B cell (primary cell): Measurements from ENCODE around the gene PGLYRP2. TPM values are rescaled to one million over a fixed set of nuclear protein-coding genes. Genes with fewer than 3 reads are reported as not detected.

Source experiments
- ATAC-seq: fragments of 200-7000 bp; cut with Tn5 transposase; one replicate; pipeline ENCODE4 v1.10.0; 2021; ENCODE audit warnings: low read depth, mild to moderate bottlenecking, moderate number of reproducible peaks, moderate library complexity
- CTCF ChIA-PET: fragments of 350-600 bp; sonication (Branson Sonifier 250); formaldehyde crosslinking; loops from one replicate; lab custom pipeline; 2021; ENCODE audit warnings: antibody characterized with exemption, inconsistent platforms; lab: Charles Lee
- POLR2A ChIA-PET: fragments of 350-600 bp; sonication (Branson Sonifier 250); formaldehyde crosslinking; loops from one replicate; lab custom pipeline; 2021; ENCODE audit warnings: antibody characterized with exemption; lab: Charles Lee
- DNase-seq: peaks from one replicate; pipeline ENCODE4 v3.0.0; 2013
- H2AFZ ChIP-seq: 2 replicates; pipeline ENCODE4 v1.6.1; 2012; ENCODE audit warnings: mild to moderate bottlenecking, low read depth, low read length; ENCODE audit not compliant: insufficient read depth, poor library complexity, severe bottlenecking
- H3K27ac ChIP-seq, 2 donors: 1 replicate in 1 of 2; 2 replicates in 1 of 2; pipeline ENCODE4 v1.5.1; 2012 to 2013; ENCODE audit warnings: low read length in 2 of 2, mild to moderate bottlenecking in 2 of 2, moderate library complexity in 1 of 2
- H3K27me3 ChIP-seq, 4 experiments: fragments of 200-600 bp in 1 of 4; sonication (generic) in 1 of 4; replicated peaks in 1 of 4; 1 replicate in 2 of 4; 2 replicates in 2 of 4; pipeline versions ENCODE4 v1.6.1 to v1.7.0; 2013 to 2016; ENCODE audit warnings: low read length in 3 of 4, mild to moderate bottlenecking in 2 of 4, mixed read lengths in 1 of 4, moderate library complexity in 1 of 4; ENCODE audit not compliant: insufficient read depth in 4 of 4, control insufficient read depth in 3 of 4; ENCODE audit errors: control extremely low read depth in 1 of 4
- H3K36me3 ChIP-seq, 2 experiments: replicated peaks in 1 of 2; 1 replicate in 1 of 2; 2 replicates in 1 of 2; pipeline versions ENCODE4 v1.6.1 to v1.7.1; 2013; ENCODE audit warnings: low read length in 1 of 2; ENCODE audit not compliant: insufficient read depth in 2 of 2, control insufficient read depth in 1 of 2; ENCODE audit errors: control extremely low read depth in 1 of 2, extremely low read depth in 1 of 2
- H3K4me1 ChIP-seq, 2 donors: fragments of 200-600 bp in 1 of 2; sonication (generic) in 1 of 2; 1 replicate in 1 of 2; 2 replicates in 1 of 2; pipeline versions ENCODE4 v1.5.1 to v1.6.1; 2013 to 2017; ENCODE audit warnings: low read length in 2 of 2; ENCODE audit not compliant: control insufficient read depth in 2 of 2, insufficient read depth in 2 of 2
- H3K4me2 ChIP-seq: replicated peaks from 2 replicates; pipeline ENCODE3; 2012; ENCODE audit warnings: mild to moderate bottlenecking, low read depth, low read length; ENCODE audit not compliant: poor library complexity, severe bottlenecking
- H3K4me3 ChIP-seq, 5 experiments: fragments of 200-600 bp in 1 of 5; sonication (generic) in 1 of 5; 1 replicate in 3 of 5; 2 replicates in 2 of 5; pipeline versions ENCODE4 v1.5.1 to v1.7.0; 2011 to 2016; ENCODE audit warnings: low read length in 4 of 5, mild to moderate bottlenecking in 4 of 5, low read depth in 2 of 5, control low read depth in 1 of 5, moderate library complexity in 1 of 5; ENCODE audit not compliant: insufficient read depth in 1 of 5; ENCODE audit errors: control extremely low read depth in 1 of 5, extremely low read depth in 1 of 5
- H3K79me2 ChIP-seq: fragments of 200-600 bp; sonication (generic); one replicate; pipeline ENCODE4 v1.6.0; 2016; ENCODE audit warnings: low read length; ENCODE audit not compliant: control insufficient read depth, insufficient read depth
- H3K9ac ChIP-seq: fragments of 200-600 bp; sonication (generic); 2 replicates; pipeline ENCODE4 v1.6.1; 2017; ENCODE audit warnings: mild to moderate bottlenecking, low read length, moderate library complexity
- H3K9me3 ChIP-seq, 3 donors: one replicate each; pipeline versions ENCODE4 v1.6.1 to v1.7.1; 2013; ENCODE audit warnings: low read length in 2 of 3; ENCODE audit not compliant: control insufficient read depth in 2 of 3, insufficient read depth in 1 of 3; ENCODE audit errors: control extremely low read depth in 1 of 3
- H4K20me1 ChIP-seq: 2 replicates; pipeline ENCODE4 v1.6.0; 2012; ENCODE audit warnings: mild to moderate bottlenecking, low read length; ENCODE audit not compliant: insufficient read depth, control insufficient read depth, poor library complexity, severe bottlenecking
- H3K27ac Mint-ChIP-seq: one replicate; pipeline ENCODE4 v1.8.0; 2021; ENCODE audit warnings: mixed read lengths
- H3K27me3 Mint-ChIP-seq: one replicate; pipeline ENCODE4 v1.8.0; 2021; ENCODE audit warnings: mixed read lengths
- H3K4me1 Mint-ChIP-seq: one replicate; pipeline ENCODE4 v1.8.0; 2021; ENCODE audit warnings: mixed read lengths
- H3K4me3 Mint-ChIP-seq: one replicate; pipeline ENCODE4 v1.8.0; 2021; ENCODE audit warnings: mixed read lengths
- H3K9me3 Mint-ChIP-seq: one replicate; pipeline ENCODE4 v1.8.0; 2022; ENCODE audit warnings: mixed read lengths; ENCODE audit not compliant: insufficient read depth
- EZH2 ChIP-seq: IDR thresholded peaks from 2 replicates; pipeline ENCODE4 v1.6.1; 2012; ENCODE audit warnings: borderline replicate concordance, low read depth, mild to moderate bottlenecking, moderate library complexity, low read length; ENCODE audit not compliant: insufficient read depth, poor library complexity, severe bottlenecking
- WGBS: methylation state at CpG from one replicate; pipeline ENCODE4 v1.1.5; 2013; ENCODE audit warnings: missing lambda C conversion rate; ENCODE audit not compliant: insufficient coverage; 5-methylcytosine and 5-hydroxymethylcytosine counted together
- intact Hi-C: fragments of 100-400 bp; cut with micrococcal nuclease; formaldehyde crosslinking; loops from one replicate; pipeline ENCODE4 v1.10.0; 2022
- polyA plus RNA-seq: library from polyadenylated mRNA; depleted of rRNA; stranded (reverse); fragments of >200 nt; gene quantifications from 2 replicates; pipeline ENCODE4 v1.2.3, GENCODE V29; 2012
- total RNA-seq, 2 donors: library from RNA; stranded (reverse); fragments of 120-200 nt in 1 of 2; gene quantifications; 1 replicate in 1 of 2; 2 replicates in 1 of 2; pipeline versions ENCODE4 v1.2.3 to v1.2.4, GENCODE V29; 2013 to 2022
- TF ChIP-seq, protein P1 (sequence below): fragments of 200-600 bp; IDR thresholded peaks from one replicate; pipeline ENCODE4 v1.8.0; 2022; ENCODE audit warnings: antibody characterized with exemption, mild to moderate bottlenecking

The PGLYRP2 gene
- total and polyA plus RNA-seq, 2 donors (not counting 1 experiment from before 2014, with no cell fraction given), result not detected

DNA sequence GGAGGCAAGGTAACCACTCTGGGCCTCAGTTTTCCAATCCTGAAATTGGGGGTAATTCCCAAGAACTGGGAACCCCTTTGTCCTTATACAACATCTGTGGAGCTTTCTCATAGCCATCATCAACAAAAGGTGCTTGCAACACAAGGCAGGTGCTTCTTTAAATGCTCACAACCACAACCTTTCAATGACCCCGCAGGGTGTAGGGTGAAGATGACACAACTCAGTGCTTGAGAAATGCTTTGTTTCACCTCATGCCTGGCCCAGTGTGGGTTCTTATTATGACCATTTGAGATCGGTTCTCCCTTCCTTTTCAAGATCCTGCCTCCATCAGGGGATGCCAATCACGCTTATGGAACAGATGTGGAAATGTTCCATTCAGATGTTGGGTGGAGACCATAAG is 38.0 kb downstream of the PGLYRP2 start:
- no peaks in the 10 kb centered on the region for H3K79me2 ChIP-seq
- H3K9ac ChIP-seq, result no peak overlapping the region
- WGBS, result no CpG with 5 or more reads among the region's 3 CpGs
- no peaks in the 10 kb centered on the region for H3K27me3 Mint-ChIP-seq
- no peak overlapping the region for H2AFZ ChIP-seq
- H3K36me3 ChIP-seq, result no peaks in the 10 kb centered on the region
- no peaks in the 10 kb centered on the region for H4K20me1 ChIP-seq
- H3K27me3 ChIP-seq, result no peaks in the 10 kb centered on the region
- H3K4me3 Mint-ChIP-seq, result no peak overlapping the region
- no peaks in the 10 kb centered on the region for H3K4me1 Mint-ChIP-seq
- no peaks in the 10 kb centered on the region for H3K9me3 ChIP-seq
- ChIA-PET POLR2A (no interaction called here), CTCF (no interaction called here)
- no peak for TF ChIP-seq EZH2
- TF ChIP-seq, protein P1, sequence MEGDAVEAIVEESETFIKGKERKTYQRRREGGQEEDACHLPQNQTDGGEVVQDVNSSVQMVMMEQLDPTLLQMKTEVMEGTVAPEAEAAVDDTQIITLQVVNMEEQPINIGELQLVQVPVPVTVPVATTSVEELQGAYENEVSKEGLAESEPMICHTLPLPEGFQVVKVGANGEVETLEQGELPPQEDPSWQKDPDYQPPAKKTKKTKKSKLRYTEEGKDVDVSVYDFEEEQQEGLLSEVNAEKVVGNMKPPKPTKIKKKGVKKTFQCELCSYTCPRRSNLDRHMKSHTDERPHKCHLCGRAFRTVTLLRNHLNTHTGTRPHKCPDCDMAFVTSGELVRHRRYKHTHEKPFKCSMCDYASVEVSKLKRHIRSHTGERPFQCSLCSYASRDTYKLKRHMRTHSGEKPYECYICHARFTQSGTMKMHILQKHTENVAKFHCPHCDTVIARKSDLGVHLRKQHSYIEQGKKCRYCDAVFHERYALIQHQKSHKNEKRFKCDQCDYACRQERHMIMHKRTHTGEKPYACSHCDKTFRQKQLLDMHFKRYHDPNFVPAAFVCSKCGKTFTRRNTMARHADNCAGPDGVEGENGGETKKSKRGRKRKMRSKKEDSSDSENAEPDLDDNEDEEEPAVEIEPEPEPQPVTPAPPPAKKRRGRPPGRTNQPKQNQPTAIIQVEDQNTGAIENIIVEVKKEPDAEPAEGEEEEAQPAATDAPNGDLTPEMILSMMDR, result no peak
- H3K4me2 ChIP-seq, result no peak overlapping the region
- H3K4me3 ChIP-seq, result no peak overlapping the region
- ATAC-seq (no peak), DNase-seq (no peak)
- intact Hi-C loops, result no loop called here
- H3K4me1 ChIP-seq, result no peaks in the 10 kb centered on the region
- H3K27ac Mint-ChIP-seq, result no peak overlapping the region
- no peaks in the 10 kb centered on the region for H3K9me3 Mint-ChIP-seq
- no peak overlapping the region for H3K27ac ChIP-seq

DNA sequence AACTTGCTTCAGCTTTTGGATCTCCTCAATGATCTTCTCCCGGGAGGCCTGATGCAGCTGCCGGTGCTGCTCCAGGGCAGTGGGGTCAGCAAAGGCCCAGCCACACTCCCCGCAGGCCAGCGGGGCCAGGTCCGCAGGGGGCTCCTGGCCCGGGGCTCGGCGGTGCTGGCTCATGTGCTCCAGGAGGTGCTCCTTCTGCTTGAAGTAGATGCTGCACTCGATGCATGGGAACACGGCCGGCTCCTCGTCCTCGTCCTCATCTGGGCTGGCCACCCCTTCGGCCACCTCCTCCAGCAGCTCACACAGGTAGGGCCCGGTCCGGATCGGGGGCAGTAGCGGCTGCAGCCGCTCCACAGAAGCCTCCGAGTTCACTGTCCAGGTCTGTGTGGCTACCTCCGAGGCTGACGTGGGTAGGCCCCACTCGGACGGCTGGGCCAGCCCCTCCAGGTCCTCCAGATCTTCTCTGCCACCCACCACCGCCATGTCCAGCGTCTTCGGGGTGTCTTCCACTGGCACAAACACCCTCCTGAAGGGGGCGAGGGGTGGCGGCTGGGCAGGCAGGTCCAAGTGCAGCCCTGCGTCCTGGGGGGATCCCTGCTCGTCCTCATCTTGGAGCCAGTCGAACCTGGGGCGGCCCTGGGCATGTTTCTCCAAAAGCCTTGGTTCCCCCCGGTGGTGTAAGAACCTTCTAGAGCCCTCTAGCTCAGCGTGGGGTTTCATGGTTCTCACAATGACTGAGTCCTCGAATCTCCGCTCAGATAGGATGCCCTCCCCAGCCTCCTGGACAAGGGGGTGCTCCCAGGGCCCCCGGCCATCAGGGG is 39.3 kb downstream of the PGLYRP2 start:
- Histone ChIP-seq H3K9me3 (no peaks in the 10 kb centered on the region), H3K4me3 (no peak overlapping the region), H3K4me1 (no peaks in the 10 kb centered on the region), H3K4me2 (no peak overlapping the region), H3K27ac (no peak overlapping the region), H4K20me1 (no peaks in the 10 kb centered on the region), H3K9ac (no peak overlapping the region), H3K79me2 (no peaks in the 10 kb centered on the region), H3K27me3 (no peaks in the 10 kb centered on the region), H2AFZ (no peak overlapping the region), H3K36me3 (no peaks in the 10 kb centered on the region)
- ATAC-seq, result no peak
- no peaks in the 10 kb centered on the region for H3K4me1 Mint-ChIP-seq
- intact Hi-C loops, result no loop called here
- 95% methylated on average over 35 of the region's 38 CpGs for WGBS
- ChIA-PET CTCF (no interaction called here), POLR2A (no interaction called here)
- H3K27me3 Mint-ChIP-seq, result no peaks in the 10 kb centered on the region
- TF ChIP-seq, protein P1, result no peak
- no peak for TF ChIP-seq EZH2
- no peak for DNase-seq
- H3K4me3 Mint-ChIP-seq, result no peak overlapping the region
- no peaks in the 10 kb centered on the region for H3K9me3 Mint-ChIP-seq
- H3K27ac Mint-ChIP-seq, result no peak overlapping the region
